Measurements from ENCODE around the gene IL17C. TPM values are rescaled to one million over a fixed set of nuclear protein-coding genes. Genes with fewer than 3 reads are reported as not detected.
A peak's percentile ranks its signal among the peaks of the same experiment; 100 is the strongest.

Gene IL17C
- total RNA-seq, 4 donors from 2014 or later = 0.91 TPM; not detected in 3

GRCh38 chr16:88599092-88599733, 39.2 kb upstream of the IL17C start:
- TF ChIP-seq POLR2A (IDR thresholded peaks at IDR 0.05) = no peak
- no peak overlapping the region for H3K4me3 ChIP-seq (ENCODE audit: low read depth, poor library complexity, severe bottlenecking)
- DNase-seq (ENCODE audit: low spot score in 2 of 2) = peak; percentile 75 to 92
- 81 to 82% methylated on average over 14 of the region's 14 CpGs for WGBS, 2 donors
- intact Hi-C loops (cut with DNase I; ENCODE audit: low total_unique reads) = no loop called here

GRCh38 chr16:88599825-88600538, 38.4 kb upstream of the IL17C start:
- DNase-seq (ENCODE audit: low spot score in 2 of 2) = no peak
- TF ChIP-seq CTCF (IDR thresholded peaks at IDR 0.05) (no peak), POLR2A (IDR thresholded peaks at IDR 0.05) (no peak)
- H3K4me3 ChIP-seq (ENCODE audit: low read depth, poor library complexity, severe bottlenecking) = no peak overlapping the region
- intact Hi-C loops (cut with DNase I; ENCODE audit: low total_unique reads) = no loop called here
- 75 to 82% methylated on average over 25 of the region's 25 CpGs for WGBS, 2 donors

DNA sequence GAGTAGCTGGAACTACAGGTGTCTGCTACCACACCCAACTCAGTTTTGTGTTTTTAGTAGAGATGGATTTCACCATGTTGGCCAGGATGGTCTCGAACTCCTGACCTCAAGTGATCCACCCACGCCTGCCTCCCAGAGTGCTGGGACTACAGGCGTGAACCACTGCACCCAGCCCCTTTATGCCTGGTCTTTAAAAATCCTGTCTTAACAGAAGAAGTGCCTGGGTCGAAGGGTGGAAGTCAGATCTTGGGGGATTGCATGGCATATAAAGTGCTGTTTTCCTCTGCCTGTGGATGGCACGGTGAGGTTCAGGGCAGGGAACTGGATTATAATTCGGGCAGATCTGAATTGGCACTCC, 37.9 kb upstream of the IL17C start:
- WGBS, 2 donors = 90 to 94% methylated on average over 6 of the region's 6 CpGs
- TF ChIP-seq POLR2A (IDR thresholded peaks at IDR 0.05) = no peak
- no peak for TF ChIP-seq CTCF (IDR thresholded peaks at IDR 0.05)
- no peak overlapping the region for H3K4me3 ChIP-seq (ENCODE audit: low read depth, poor library complexity, severe bottlenecking)
- DNase-seq (ENCODE audit: low spot score in 2 of 2) = no peak
- intact Hi-C loops (cut with DNase I; ENCODE audit: low total_unique reads) = no loop called here

- DNase-seq (ENCODE audit: low spot score in 2 of 2) = no peak
- TF ChIP-seq CTCF (IDR thresholded peaks at IDR 0.05) = no peak
- no peak for TF ChIP-seq POLR2A (IDR thresholded peaks at IDR 0.05)
- intact Hi-C loops (cut with DNase I; ENCODE audit: low total_unique reads) = no loop called here
Measured at GRCh38 chr16:88601313-88602036, 36.9 kb upstream of the IL17C start.

DNA sequence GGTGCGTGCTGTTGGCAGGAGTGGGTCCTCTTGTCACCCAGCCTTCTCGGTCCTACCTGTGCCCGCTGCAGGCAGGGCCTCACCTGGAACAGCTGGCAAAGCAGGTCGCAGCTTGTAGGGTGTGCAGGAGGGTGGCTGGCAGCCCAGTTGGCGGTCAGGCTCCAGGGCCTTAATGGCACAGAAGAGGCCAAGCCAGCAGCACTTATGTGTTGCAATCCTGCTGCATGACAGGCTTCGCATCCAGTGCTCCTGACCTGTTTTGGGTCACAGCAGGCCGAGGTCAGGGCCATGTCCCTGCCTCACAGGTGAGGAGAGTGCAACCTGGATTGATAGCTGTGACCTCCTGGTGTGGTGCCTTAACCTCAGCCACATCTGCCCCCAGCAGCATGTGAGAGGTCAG, 36.3 kb upstream of the IL17C start:
- 58 to 78% methylated on average over 5 to 7 of the region's 7 CpGs for WGBS, 2 donors
- DNase-seq (ENCODE audit: low spot score in 2 of 2) = no peak

More at GRCh38 chr16:88601313-88602036, 36.9 kb upstream of the IL17C start:
- 84 to 86% methylated on average over 9 of the region's 9 CpGs for WGBS, 2 donors
- H3K4me3 ChIP-seq (ENCODE audit: low read depth, poor library complexity, severe bottlenecking) = no peak overlapping the region

More for the DNA sequence above, 36.3 kb upstream of the IL17C start:
- TF ChIP-seq CTCF (IDR thresholded peaks at IDR 0.05) (no peak), POLR2A (IDR thresholded peaks at IDR 0.05) (no peak)
- intact Hi-C loops (cut with DNase I; ENCODE audit: low total_unique reads) = no loop called here
- no peak overlapping the region for H3K4me3 ChIP-seq (ENCODE audit: low read depth, poor library complexity, severe bottlenecking)
